GM12872 (cell line): Measurements from ENCODE around the gene OSBP2.

ENCODE experiments used
- CTCF ChIP-seq: IDR thresholded peaks from 3 replicates; pipeline ENCODE4 v1.5.1; 2011; ENCODE audit warnings: low read depth, mild to moderate bottlenecking, low read length, moderate library complexity; ENCODE audit not compliant: insufficient read depth

Gene OSBP2

GRCh38 chr22:30864441-30865420 is 170.1 kb downstream of the OSBP2 start:
- no peak for TF ChIP-seq CTCF

- TF ChIP-seq CTCF, result no peak
Observed at GRCh38 chr22:30865656-30866055, 171.0 kb downstream of the OSBP2 start.

GRCh38 chr22:30866216-30866615 is 171.5 kb downstream of the OSBP2 start:
- TF ChIP-seq CTCF, result no peak

DNA sequence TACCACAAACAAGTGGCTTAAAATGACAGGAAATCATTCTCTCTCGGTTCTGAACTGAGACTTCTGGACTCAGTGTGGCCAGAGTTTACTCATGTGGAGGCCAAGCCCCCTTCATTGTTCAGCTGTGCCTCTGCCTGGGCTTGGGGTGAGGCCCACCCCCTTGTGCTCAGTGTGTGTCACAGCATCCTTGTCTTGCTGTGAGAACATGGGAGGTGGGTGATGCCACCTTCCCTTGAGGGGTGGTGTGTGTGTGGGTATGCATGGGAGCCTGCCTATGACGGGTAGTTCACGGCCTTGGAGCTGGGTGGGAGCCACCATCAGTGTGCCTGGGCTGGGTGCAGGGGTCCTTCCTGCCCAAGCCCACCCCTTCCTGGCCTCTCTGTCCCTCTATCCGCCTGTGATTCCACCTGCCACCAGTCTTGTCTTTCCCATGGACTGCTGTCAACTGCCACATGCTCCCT is 172.2 kb downstream of the OSBP2 start:
- TF ChIP-seq CTCF, result peak; percentile 30; the same call in 1 of the 3 replicates

DNA sequence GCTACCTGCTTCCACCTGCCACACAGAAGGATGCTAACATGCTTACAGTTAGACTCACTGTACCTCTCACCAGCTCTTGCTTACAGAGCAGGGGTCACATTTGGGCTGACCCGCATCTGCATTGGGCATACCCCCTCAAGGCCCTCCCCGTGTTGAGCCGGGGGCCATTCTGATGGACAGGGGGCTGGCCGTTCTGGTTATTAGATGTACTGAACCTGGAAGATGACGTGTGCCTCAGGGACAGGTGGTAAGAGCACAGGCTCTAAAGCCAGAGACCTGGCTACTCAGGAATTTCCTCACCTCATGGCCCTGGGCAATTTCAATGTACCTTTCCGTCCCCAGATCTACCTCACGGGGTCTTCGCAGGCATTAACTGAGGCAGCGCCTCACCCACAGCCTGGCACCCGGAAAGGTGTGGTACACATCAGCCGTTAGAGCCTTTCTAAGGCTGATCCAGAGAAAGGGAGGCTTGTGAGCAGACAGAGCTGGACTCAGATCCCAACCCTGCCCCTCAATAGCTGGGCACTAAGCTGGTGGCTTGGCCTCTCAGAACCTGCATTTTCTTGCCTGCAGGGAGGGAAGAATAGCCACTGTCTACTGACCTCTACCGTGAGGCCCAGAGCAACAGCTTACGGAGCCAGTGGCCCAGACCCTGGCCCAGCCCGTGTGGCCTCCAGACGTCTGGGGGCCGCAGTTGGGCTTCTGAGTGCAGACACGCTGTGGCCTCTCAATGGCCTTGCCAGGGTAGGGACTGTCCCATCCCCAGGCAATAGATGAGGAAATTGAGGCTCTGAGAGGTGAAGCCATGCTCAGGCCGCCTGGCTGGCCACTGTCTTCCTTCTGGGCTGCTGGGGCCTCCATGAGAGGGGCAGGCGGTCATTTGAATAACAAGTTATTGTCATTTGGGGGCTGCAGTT is 173.3 kb downstream of the OSBP2 start:
- no peak for TF ChIP-seq CTCF

DNA sequence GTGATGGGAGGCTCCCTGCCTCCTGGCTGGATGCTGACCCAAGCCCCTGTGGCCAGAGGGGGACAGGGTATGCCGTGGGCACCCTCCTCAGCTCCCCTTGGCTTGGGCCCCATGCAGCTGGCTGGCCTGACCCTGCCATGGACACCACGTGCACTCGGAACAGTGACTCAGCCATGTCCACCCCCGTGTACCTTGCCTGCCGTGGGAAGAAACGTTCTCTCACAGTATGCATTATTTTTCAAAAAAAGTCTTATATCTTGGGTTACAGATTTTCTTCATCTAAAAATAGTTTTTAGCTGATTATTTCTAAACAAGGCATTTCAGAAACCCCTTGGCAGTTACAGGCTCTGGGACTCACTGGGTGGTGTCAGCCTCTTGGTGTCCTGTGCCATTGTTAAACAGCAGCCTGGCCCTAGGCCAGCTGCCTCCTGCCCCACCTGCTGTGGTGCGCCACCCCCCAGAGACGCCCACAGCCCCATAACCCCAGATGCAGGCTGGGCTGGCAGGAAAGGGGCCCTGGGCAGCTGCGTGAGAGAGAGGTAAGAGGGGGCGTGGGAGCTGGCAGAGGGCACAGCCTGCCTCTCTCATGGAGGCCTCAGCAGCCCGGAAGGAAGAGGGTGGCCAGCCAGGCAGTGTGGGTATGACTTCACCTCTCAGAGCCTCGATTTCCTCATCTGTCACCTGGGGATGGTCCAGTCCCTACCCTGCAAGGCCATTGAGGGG is 174.2 kb downstream of the OSBP2 start:
- no peak for TF ChIP-seq CTCF
